ELR (cell line): ENCODE measurements around the gene CTU1.

ENCODE experiments used
- DNase-seq: peaks from one replicate; pipeline ENCODE4 v3.0.0-alpha.2; 2015; ENCODE audit warnings: low read depth

The CTU1 gene

GRCh38 chr19:51081476-51081875, 26.7 kb downstream of the CTU1 start:
- no peak for DNase-seq

DNA sequence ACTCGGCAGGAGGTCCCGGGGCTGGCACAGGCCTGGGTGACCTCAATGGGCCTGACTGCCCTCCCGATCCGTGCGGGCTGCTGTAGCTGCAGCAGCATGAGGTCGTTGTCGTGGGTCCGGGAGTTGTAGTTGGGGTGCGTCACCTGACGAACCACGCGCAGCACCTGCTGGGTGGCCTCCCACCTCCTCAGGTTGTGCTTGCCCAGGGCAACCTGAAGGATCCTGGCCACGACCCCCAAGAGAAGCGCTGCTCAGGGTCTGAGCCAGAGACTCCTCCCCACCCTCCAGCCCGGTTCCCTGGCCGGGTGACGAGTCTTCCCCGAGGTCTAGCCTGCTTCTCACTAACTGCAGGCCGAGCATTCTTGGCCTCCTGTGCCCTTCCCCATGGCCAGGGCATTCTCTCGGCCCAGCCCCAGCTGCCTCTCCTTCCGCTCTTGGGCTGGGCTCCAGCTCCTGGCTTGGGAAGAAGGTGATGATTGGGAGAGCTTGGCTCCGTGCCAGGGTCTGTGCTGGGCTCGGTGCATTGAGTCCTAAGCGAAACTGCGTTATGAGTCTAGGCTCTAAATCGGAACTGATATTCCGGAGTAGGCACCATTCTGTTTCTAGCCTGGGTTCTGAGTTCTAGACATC, 28.6 kb downstream of the CTU1 start:
- no peak for DNase-seq

DNA sequence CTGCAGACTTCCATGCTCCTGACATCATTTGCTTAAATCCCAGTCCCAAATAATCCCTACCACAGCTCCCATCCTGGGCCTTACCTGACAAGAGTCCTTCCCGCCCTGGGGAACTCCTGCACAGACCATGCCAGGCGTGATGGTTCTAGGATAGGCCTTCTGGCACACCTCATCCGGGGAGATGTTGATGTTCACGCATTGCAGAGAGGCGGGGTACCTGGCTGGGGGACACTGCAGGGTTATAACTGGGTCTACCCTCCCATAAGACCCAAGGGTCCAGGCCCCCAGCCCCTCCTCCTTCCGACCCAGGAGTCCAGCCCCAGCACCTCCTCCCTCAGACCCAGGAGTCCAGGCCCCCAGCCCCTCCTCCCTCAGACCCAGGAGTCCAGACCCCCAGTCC, 29.5 kb downstream of the CTU1 start:
- DNase-seq = no peak

GRCh38 chr19:51078104-51078503, 30.1 kb downstream of the CTU1 start:
- no peak for DNase-seq

GRCh38 chr19:51076631-51077213, 31.5 kb downstream of the CTU1 start:
- no peak for DNase-seq

- no peak for DNase-seq
Measured at GRCh38 chr19:51075998-51076397, 32.2 kb downstream of the CTU1 start.

- DNase-seq = no peak
Measured at GRCh38 chr19:51071095-51071405, 37.2 kb downstream of the CTU1 start.

DNA sequence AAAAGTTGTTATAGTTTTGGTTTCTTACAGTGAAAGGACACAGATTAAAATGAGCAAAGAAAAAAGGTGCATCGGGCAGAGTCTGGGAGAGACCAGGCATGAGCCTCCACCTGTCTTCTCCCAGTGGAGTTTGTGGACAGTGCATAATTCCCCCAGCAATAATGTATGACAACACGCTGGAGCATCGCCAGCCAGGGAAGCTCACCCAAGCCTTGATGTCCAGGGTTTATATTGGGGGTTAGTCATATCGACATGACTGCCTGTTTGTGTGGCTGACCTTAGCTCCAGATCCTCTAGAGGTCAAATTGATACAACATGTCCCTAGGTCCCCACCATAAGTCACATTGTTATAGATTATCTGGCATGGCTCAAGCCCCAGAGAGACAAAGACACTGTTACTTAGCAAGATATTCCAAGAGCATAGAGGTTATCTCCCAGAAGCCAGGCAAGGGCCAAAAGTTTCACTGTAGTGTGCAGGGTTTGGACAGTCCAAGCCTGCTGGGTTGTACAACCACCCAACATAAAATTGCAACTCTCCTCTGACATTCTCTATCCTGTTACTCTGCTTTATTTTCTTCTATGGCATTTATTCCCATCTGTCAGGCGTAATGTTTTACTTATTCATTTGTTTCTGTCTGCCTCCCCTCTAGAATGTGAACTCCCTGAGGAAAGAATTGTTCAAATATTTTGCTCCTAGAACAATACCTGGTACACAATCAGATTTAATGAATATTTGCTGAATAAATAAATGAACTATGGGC, 37.7 kb downstream of the CTU1 start:
- DNase-seq = no peak

DNA sequence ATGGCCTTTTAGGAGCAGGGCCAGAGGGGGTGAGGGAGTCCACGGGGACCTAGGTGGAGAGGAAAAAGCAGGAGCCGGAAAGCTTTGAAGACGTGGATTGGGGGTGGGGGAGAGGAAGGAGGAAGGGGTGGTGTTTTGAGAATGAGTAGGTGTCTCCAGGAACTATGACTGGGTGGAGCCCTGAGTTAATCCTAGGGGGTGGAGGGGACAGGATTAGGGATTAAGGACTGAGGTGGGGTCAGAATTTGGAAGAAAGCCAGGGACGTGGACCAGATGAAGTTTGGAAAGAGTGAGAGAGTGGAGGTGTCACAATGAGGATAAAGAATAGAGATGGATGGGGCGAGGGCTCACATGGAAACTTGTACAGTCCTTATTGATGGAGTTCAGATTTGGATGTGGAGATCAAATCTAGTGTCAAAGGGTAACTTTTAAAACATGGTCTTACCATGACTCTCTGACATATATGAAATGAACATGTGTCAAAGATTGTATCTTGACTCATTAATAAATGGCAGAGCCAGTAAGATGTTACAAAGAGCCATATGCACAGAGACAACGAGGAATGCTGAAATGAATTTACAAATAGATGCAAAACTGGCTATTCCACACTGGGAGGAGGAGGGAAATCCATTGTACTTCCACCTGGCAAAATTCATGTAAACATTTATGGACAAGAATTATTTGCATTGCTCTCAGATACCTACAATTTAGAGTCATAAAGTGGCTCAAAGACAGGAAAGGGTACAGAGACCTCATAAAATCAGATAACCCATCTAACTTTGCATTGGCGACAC, 41.6 kb downstream of the CTU1 start:
- DNase-seq = no peak

- no peak for DNase-seq
Measured at GRCh38 chr19:51065221-51065960, 42.8 kb downstream of the CTU1 start.

- DNase-seq = no peak
Measured at GRCh38 chr19:51064534-51065220, 43.5 kb downstream of the CTU1 start, which contains the start of gene KLK13. Gene KLK13, minus strand, starts transcription at chr19:51065092. Its CDS starts 25 bp downstream, at chr19:51065067.

DNA sequence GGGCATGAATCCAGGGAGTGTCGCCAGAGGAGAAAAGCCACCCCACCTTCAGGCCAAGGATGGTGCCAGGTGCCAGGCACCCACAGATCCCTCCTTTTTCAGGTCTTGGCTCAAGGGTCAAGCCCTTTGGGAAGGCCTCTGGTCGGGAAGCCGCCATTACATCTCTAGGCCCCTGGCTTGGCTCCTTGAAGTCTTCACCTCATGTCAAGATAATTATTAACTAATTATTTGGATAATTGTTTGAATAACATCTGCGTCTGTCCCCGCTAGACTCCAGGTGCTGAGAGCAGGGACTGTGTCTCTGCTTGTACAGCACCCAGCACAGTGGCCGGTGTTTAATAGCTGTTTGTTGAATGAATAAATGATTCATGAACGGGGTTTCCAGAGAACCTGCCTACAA, 44.5 kb downstream of the CTU1 start:
- no peak for DNase-seq

DNA sequence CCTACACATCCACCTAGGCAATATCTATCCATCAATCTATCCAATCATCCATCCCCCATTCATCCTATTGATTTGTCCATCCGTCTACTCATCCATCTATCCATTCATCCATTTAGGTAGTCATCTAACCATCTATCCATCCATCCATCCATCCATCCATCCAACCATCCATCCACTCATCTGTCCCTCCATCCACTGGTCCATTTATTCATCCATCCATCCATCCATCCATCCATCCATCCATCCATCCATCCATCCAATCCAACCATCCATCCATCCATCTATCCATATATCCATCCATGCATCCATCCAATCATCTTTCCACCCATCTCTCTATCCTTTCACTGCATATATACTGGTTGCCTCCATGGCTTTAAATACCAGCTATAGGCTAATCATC, 47.2 kb downstream of the CTU1 start:
- no peak for DNase-seq

GRCh38 chr19:51060336-51060735, 47.9 kb downstream of the CTU1 start:
- no peak for DNase-seq

GRCh38 chr19:51059715-51060114, 48.5 kb downstream of the CTU1 start:
- DNase-seq = no peak

DNA sequence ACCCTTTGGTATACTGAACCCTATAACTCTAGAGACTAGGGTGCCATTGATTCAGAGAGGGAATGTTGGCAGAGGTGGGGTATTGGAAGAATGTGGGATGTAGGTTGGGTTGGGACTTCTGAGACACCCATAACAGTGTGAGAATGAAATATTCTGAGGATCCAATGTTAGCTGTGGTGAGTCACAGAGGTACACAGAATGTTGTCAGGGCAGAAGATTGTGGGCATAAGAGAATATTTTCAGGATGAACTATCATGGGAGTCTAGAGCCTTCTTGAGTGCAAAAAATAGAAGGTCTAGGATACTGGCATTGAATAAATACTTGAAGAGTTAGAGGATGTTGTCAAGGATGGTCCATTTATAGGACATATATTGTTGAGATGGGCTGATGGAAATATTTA, 52.3 kb downstream of the CTU1 start:
- DNase-seq = no peak
